Bladder microvascular endothelial cell (primary cell): ENCODE results near the gene CFHR4. TPM values are rescaled to one million over a fixed set of nuclear protein-coding genes. Genes with fewer than 3 reads are reported as not detected.

Experiments used
- total RNA-seq: library from RNA; depleted of rRNA; stranded (reverse); fragments of >200 nt; gene quantifications from 2 replicates; pipeline ENCODE4 v1.2.3, GENCODE V29; 2014

The CFHR4 gene
- not detected in 2 replicates for total RNA-seq

GRCh38 chr1:196887515-196888239 is at the start of gene CFHR4:
CFHR4 (plus strand) TSS chr1:196888052; CDS start chr1:196888151, 99 bp downstream.

GRCh38 chr1:196943568-196943967 is 55.7 kb downstream of the CFHR4 start, which contains the start of gene CFHR2:
CFHR2 (plus strand) TSS chr1:196943738; CDS start chr1:196943881, 143 bp downstream.

Other genes starting within 250 kb of the CFHR4 start
- gene CFH, start 236.0 kb upstream of the CFHR4 start, total RNA-seq: 12.6 and 14.9 TPM in 2 replicates
- not detected in 2 replicates for gene CFHR3, start 113.2 kb upstream of the CFHR4 start, total RNA-seq
- gene CFHR1, start 68.3 kb upstream of the CFHR4 start, total RNA-seq: not detected in 2 replicates
- gene CFHR2, start 55.7 kb downstream of the CFHR4 start, total RNA-seq: not detected in 2 replicates
- gene CFHR5, start 89.5 kb downstream of the CFHR4 start, total RNA-seq: not detected in 2 replicates
- not detected in 2 replicates for gene F13B, start 179.2 kb downstream of the CFHR4 start, total RNA-seq